ENCODE data around the gene ENGASE.
"Not testable (repeated sequence)": the region's sequence is repeated elsewhere in the genome, so short reads cannot be mapped to it uniquely, and the experiment has no call there.

ENGASE gene

DNA sequence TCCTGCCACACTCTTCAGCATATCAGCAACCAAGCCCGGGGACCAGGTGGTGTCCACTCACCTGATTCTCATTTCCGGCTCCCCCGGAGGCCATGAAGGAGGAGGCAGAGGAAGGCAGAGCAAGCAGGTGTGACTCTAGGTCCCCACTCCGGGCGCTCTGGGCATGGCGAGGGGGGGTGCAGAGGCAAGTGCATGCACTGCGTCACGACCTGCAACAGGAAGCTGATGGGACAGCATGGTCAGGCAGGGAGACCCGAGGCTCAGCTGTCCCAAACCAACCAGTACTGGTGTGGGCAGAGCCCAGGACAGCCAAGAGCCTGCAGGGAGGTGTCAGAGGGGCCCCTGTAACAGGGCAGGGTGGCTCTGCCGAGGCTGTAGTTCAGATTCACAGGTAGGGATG lies 2.1 kb upstream of the ENGASE start:
- no peaks in the 10 kb centered on the region for H3K36me3 ChIP-seq (replicated peaks)
- no peak overlapping the region for H3K27ac ChIP-seq
- TF ChIP-seq, protein P1, sequence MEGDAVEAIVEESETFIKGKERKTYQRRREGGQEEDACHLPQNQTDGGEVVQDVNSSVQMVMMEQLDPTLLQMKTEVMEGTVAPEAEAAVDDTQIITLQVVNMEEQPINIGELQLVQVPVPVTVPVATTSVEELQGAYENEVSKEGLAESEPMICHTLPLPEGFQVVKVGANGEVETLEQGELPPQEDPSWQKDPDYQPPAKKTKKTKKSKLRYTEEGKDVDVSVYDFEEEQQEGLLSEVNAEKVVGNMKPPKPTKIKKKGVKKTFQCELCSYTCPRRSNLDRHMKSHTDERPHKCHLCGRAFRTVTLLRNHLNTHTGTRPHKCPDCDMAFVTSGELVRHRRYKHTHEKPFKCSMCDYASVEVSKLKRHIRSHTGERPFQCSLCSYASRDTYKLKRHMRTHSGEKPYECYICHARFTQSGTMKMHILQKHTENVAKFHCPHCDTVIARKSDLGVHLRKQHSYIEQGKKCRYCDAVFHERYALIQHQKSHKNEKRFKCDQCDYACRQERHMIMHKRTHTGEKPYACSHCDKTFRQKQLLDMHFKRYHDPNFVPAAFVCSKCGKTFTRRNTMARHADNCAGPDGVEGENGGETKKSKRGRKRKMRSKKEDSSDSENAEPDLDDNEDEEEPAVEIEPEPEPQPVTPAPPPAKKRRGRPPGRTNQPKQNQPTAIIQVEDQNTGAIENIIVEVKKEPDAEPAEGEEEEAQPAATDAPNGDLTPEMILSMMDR (IDR thresholded peaks at IDR 0.05; ENCODE audit: low read depth, low read length, missing control alignments) = no peak
- in situ Hi-C loops (cut with HindIII; ENCODE audit: low pct_ligation_motif_present, low sequenced_read_pairs) = no loop called here
- peaks cover 2% of the 10 kb centered on the region for H3K27me3 ChIP-seq (replicated peaks)
- no peak for DNase-seq
- H3K4me3 ChIP-seq (ENCODE audit: low read depth, low read length) = no peak overlapping the region

DNA sequence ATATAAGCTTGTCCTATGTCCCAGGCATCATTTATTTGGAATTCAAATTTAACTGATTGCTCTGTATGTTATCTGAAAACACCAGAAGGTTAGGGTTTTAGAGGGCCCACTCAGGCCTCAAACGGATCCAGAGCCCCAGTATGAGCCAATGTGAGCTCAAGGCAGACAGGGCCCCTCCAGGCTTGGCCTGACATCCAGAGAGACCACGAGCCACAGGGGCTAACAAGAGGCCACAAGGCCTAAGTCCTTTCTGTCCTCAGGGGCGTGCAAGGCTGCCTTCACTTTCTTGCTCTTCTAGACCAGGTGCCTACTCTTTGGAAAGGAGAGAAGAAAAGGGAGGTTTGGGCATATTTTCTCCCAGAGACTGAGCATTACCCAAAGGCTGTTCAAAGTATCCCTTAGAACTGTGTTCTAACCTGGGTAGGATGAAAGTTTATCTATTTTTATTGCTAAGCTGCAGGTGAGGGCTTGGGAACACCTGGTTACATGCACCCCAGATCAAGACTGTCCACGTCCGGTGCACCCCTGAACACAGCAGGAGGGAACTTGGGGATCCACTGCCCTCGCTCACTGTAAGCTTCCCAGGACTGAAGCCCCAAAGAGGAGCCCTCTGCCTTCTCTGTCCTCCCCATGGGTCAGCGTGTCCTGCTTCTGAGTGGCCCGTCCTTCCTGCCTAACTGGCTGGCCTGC lies 1.5 kb upstream of the ENGASE start:
- Histone ChIP-seq H3K36me3 (replicated peaks) (no peaks in the 10 kb centered on the region), H3K27ac (no peak overlapping the region), H3K27me3 (replicated peaks) (peaks cover 2% of the 10 kb centered on the region), H3K4me3 (ENCODE audit: low read depth, low read length) (no peak overlapping the region)
- no peak for DNase-seq
- TF ChIP-seq, protein P1 (IDR thresholded peaks at IDR 0.05; ENCODE audit: low read depth, low read length, missing control alignments) = no peak
- in situ Hi-C loops (cut with HindIII; ENCODE audit: low pct_ligation_motif_present, low sequenced_read_pairs) = no loop called here

DNA sequence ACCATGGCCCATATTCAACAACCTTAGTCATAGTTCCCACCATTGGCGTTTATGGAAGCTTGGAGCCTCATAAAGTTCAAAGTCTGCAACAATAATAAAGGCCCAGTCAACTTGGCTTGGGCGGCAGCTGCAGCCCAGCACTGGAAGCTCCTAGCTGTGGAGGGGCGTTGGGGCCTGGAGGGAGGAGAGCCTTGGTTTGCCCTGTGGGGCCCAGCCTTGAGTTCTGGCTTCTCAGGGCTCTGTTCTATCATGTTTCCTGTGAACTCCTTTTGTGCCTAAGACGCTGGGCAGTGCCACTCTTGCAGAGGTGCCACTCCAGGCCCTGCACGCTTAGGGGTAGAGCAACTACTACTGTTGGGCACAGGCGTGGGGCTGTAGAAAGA lies 927 bp upstream of the ENGASE start:
- H3K36me3 ChIP-seq (replicated peaks) = no peaks in the 10 kb centered on the region
- TF ChIP-seq, protein P1 (IDR thresholded peaks at IDR 0.05; ENCODE audit: low read depth, low read length, missing control alignments) = no peak
- no peak for DNase-seq
- in situ Hi-C loops (cut with HindIII; ENCODE audit: low pct_ligation_motif_present, low sequenced_read_pairs) = no loop called here
- no peak overlapping the region for H3K4me3 ChIP-seq (ENCODE audit: low read depth, low read length)
- H3K27ac ChIP-seq = no peak overlapping the region
- H3K27me3 ChIP-seq (replicated peaks) = peaks cover 2% of the 10 kb centered on the region

DNA sequence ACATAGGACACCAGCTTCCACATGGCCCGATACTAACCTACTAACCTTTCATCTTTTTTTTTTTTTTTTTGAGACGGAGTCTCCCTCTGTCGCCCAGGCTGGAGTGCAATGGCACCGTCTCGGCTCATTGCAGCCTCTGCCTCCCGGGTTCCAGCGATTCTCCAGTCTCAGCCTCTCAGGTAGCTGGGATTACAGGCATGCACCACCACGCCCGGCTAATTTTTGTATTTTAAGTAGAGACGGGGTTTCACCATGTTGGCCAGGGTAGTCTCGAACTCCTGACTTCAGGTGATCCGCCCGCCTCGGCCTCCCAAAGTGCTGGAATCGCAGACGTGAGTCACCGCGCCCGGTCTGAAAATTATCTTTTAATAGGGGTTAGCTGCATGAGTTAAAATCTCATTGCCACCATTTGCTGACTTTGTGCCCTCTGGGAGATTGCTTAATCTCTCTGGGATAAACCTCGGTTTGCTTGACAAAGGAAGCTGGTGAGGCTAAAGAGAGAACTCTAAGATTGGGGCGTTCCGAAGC lies 439 bp upstream of the ENGASE start:
- H3K27me3 ChIP-seq (replicated peaks); DNase-seq; in situ Hi-C loops (cut with HindIII; ENCODE audit: low pct_ligation_motif_present, low sequenced_read_pairs); H3K36me3 ChIP-seq (replicated peaks); H3K27ac ChIP-seq: not testable (repeated sequence)
- peak overlapping the region; percentile 26 for H3K4me3 ChIP-seq (ENCODE audit: low read depth, low read length)

DNA sequence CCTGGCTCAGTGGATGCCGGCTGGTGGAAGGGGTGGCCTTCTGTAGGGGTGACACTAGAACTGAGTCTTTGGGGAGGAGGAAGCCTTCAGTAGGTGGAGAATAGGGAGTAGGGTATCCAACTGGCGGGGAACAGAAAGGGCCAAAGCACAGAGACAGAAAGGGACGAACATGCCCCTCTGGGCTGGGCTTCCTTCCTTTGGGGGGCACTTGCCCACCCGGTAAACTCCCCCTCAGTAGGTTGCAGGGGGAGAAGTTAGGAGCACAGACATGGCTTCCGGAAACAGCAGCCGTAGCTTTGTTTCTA lies 774 bp downstream of the ENGASE start:
- Histone ChIP-seq H3K36me3 (replicated peaks) (peaks cover 6% of the 10 kb centered on the region), H3K27me3 (replicated peaks) (no peaks in the 10 kb centered on the region), H3K4me3 (ENCODE audit: low read depth, low read length) (peak overlapping the region; percentile 65), H3K27ac (no peak overlapping the region)
- in situ Hi-C loops (cut with HindIII; ENCODE audit: low pct_ligation_motif_present, low sequenced_read_pairs) = no loop called here
- TF ChIP-seq, protein P1 (IDR thresholded peaks at IDR 0.05; ENCODE audit: low read depth, low read length, missing control alignments) = no peak
- no peak for DNase-seq

DNA sequence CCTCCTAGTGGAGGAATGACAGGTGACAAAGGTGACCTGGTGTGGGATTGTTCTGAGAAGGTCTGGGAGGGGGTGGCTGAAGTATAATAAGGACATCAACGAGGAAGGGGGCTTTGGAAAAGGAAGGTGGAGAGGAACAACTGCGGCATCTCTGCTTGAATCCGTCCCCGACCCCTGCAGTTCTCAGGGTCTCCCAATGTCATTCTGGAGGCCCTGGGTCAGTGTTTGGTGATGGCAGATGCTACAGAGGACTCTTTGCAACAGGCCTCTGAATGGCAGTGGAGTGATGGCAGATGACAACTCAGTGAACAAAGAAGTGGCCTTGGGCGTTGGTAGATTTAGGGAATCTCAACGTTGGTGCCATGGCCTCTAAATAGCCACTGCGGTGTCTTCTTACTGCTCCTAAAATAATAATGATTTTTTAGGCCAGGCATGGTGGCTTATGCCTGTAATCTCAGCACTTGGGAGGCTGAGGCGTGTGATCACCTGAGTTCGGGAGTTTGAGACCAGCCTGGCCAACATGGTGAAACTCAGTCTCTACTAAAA lies 1.3 kb downstream of the ENGASE start:
- H3K36me3 ChIP-seq (replicated peaks) = peaks cover 6% of the 10 kb centered on the region
- H3K4me3 ChIP-seq (ENCODE audit: low read depth, low read length) = no peak overlapping the region
- in situ Hi-C loops (cut with HindIII; ENCODE audit: low pct_ligation_motif_present, low sequenced_read_pairs) = no loop called here
- TF ChIP-seq, protein P1 (IDR thresholded peaks at IDR 0.05; ENCODE audit: low read depth, low read length, missing control alignments) = no peak
- no peak for DNase-seq
- H3K27me3 ChIP-seq (replicated peaks) = no peaks in the 10 kb centered on the region
- H3K27ac ChIP-seq = no peak overlapping the region

Measured in brain microvascular endothelial cell (primary cell).